CD4-positive, alpha-beta T cell (primary cell): ENCODE results near the gene MRPL28. TPM values are rescaled to one million over a fixed set of nuclear protein-coding genes. Genes with fewer than 3 reads are reported as not detected.
"Not testable (repeated sequence)": the region's sequence is repeated elsewhere in the genome, so short reads cannot be mapped to it uniquely, and the experiment has no call there.

Source experiments
- ATAC-seq: fragments of 200-7000 bp; cut with Tn5 transposase; one replicate; pipeline ENCODE4 v1.10.0; 2022; ENCODE audit warnings: mild to moderate bottlenecking; ENCODE audit not compliant: poor library complexity
- CTCF ChIA-PET: fragments of 350-600 bp; sonication (Branson Sonifier 250); formaldehyde crosslinking; loops from one replicate; lab custom pipeline; 2021; ENCODE audit warnings: antibody characterized with exemption, inconsistent platforms; lab: Charles Lee
- POLR2A ChIA-PET: fragments of 350-600 bp; sonication (Branson Sonifier 250); formaldehyde crosslinking; loops from one replicate; lab custom pipeline; 2021; ENCODE audit warnings: antibody characterized with exemption, inconsistent platforms; lab: Charles Lee
- DNase-seq, 14 experiments: peaks; one replicate each; pipeline ENCODE4 v3.0.0-alpha.2; 2013 to 2020; ENCODE audit warnings: mixed read lengths in 2 of 14
- H3K27ac ChIP-seq, 2 donors: one replicate each; pipeline versions ENCODE4 v1.5.1 to v1.7.0; 2013; ENCODE audit warnings: low read length in 2 of 2, low read depth in 1 of 2, mild to moderate bottlenecking in 1 of 2
- H3K27me3 ChIP-seq, 2 experiments: 1 replicate in 1 of 2; 2 replicates in 1 of 2; pipeline versions ENCODE4 v1.6.1 to v1.7.0; 2013; ENCODE audit warnings: low read length in 2 of 2, control low read depth in 1 of 2, mild to moderate bottlenecking in 1 of 2, moderate library complexity in 1 of 2; ENCODE audit not compliant: insufficient read depth in 2 of 2, control insufficient read depth in 1 of 2
- H3K36me3 ChIP-seq: one replicate; pipeline ENCODE4 v1.6.1; 2013; ENCODE audit warnings: low read length, control low read depth; ENCODE audit not compliant: insufficient read depth
- H3K4me1 ChIP-seq: one replicate; pipeline ENCODE4 v1.6.1; 2013; ENCODE audit warnings: low read length, control low read depth; ENCODE audit not compliant: insufficient read depth
- H3K4me3 ChIP-seq: one replicate; pipeline ENCODE4 v1.5.1; 2013; ENCODE audit warnings: mild to moderate bottlenecking, low read length, moderate library complexity
- H3K9me3 ChIP-seq, 2 experiments: 1 replicate in 1 of 2; 2 replicates in 1 of 2; pipeline versions ENCODE4 v1.6.1 to v1.7.0; 2013; ENCODE audit warnings: low read length in 2 of 2, mild to moderate bottlenecking in 2 of 2, control low read depth in 1 of 2, moderate library complexity in 1 of 2; ENCODE audit not compliant: control insufficient read depth in 1 of 2, insufficient read depth in 1 of 2
- H3K27ac Mint-ChIP-seq: one replicate; pipeline ENCODE4 v1.8.0; 2020; ENCODE audit warnings: mixed read lengths
- H3K27me3 Mint-ChIP-seq: one replicate; pipeline ENCODE4 v1.8.0; 2021; ENCODE audit warnings: mixed read lengths
- H3K36me3 Mint-ChIP-seq: one replicate; pipeline ENCODE4 v1.8.0; 2021; ENCODE audit warnings: low read depth, mixed read lengths
- H3K4me1 Mint-ChIP-seq: one replicate; pipeline ENCODE4 v1.8.0; 2021; ENCODE audit warnings: low read depth, mixed read lengths
- H3K4me3 Mint-ChIP-seq: one replicate; pipeline ENCODE4 v1.8.0; 2020; ENCODE audit warnings: mild to moderate bottlenecking, mixed read lengths
- H3K9me3 Mint-ChIP-seq: one replicate; pipeline ENCODE4 v1.8.0; 2020; ENCODE audit warnings: mixed read lengths
- CTCF ChIP-seq: fragments of 200-600 bp; IDR thresholded peaks from one replicate; pipeline ENCODE4 v1.8.0; 2022; ENCODE audit warnings: antibody characterized with exemption, mild to moderate bottlenecking
- intact Hi-C, 2 experiments: fragments of 100-400 bp; cut with DNase I in 1 of 2; cut with micrococcal nuclease in 1 of 2; formaldehyde crosslinking; loops; one replicate each; pipeline versions ENCODE4 v1.15.1 to v1.9.0; 2023 to 2025; cut with DNase I, micrococcal nuclease
- polyA plus RNA-seq, 2 donors: library from polyadenylated mRNA; unstranded; fragments of 120-200 nt; gene quantifications; one replicate each; pipeline ENCODE4 v1.2.1, GENCODE V29; 2013
- total RNA-seq, 174 experiments: library from RNA in 2 of 174; stranded (reverse) in 2 of 174; gene quantifications; one replicate each; pipeline ENCODE4 v1.2.3 and lab custom pipeline; 2021 to 2026

The MRPL28 gene
- total RNA-seq (10 to 100 TPM; 19.6 to 19.7 TPM), total RNA-seq (lab: John Stamatoyannopoulos, UW) (10.3 to 91.9 (median 24.2) reads per million in 172 experiments)
- 41.4 TPM for polyA plus RNA-seq (2013, experiment 1 of 2)
- 38.9 TPM for polyA plus RNA-seq (2013, experiment 2 of 2)

GRCh38 chr16:370443-370842 is at the start of gene MRPL28:
MRPL28 (minus strand) TSS chr16:370538; CDS start chr16:370218, 320 bp downstream.
- DNase-seq (peak; percentile 85 to 96 (median 92)), ATAC-seq (peak; percentile 100)
- Mint-ChIP-seq H3K27me3 (no peaks in the 10 kb centered on the region), H3K27ac (peak within 1 kb of the TSS; percentile 83), H3K4me1 (peaks cover 17% of the 10 kb centered on the region), H3K36me3 (peaks cover 37% of the 10 kb centered on the region), H3K9me3 (no peaks in the 10 kb centered on the region), H3K4me3 (peak within 1 kb of the TSS; percentile 95)
- H3K36me3 ChIP-seq = peaks cover 62% of the 10 kb centered on the region
- no peaks in the 10 kb centered on the region for H3K27me3 ChIP-seq
- H3K9me3 ChIP-seq = peaks cover 0 to 8% of the 10 kb centered on the region in 2 experiments
- no peak for TF ChIP-seq CTCF
- H3K4me1 ChIP-seq = peaks cover 22% of the 10 kb centered on the region
- POLR2A ChIA-PET = interaction anchor here (0.6 to 2.3 kb wide), 8 partner anchors 8 to 135 kb away, joined by 3 to 60 read pairs (median 6); partner anchors contain the start of genes DECR2, PGAP6 and RAB11FIP3
- peak within 1 kb of the TSS; percentile 30 for H3K4me3 ChIP-seq
- CTCF ChIA-PET = interaction anchor here (0.9 to 2.0 kb wide), 5 partner anchors 8 to 273 kb away, joined by 3 to 8 read pairs (median 4); partner anchors contain the start of genes DECR2 and FAM234A
- intact Hi-C loops = loop anchor here in 1 of 2 experiments (1.0 kb wide), 3 partner anchors 11 to 31 kb away; partner anchors contain the start of genes AXIN1, DECR2 and PGAP6
- peak within 1 kb of the TSS; percentile 23 to 60 for H3K27ac ChIP-seq

GRCh38 chr16:415170-415498 is 44.8 kb upstream of the MRPL28 start:
- H3K9me3 Mint-ChIP-seq, H3K4me3 Mint-ChIP-seq, H3K4me3 ChIP-seq, intact Hi-C loops, H3K27me3 ChIP-seq, H3K9me3 ChIP-seq, H3K36me3 Mint-ChIP-seq, ATAC-seq, H3K4me1 ChIP-seq, CTCF ChIA-PET, H3K27ac Mint-ChIP-seq, H3K36me3 ChIP-seq, H3K27me3 Mint-ChIP-seq, H3K27ac ChIP-seq, H3K4me1 Mint-ChIP-seq, POLR2A ChIA-PET, DNase-seq: not testable (repeated sequence)

- no peaks in the 10 kb centered on the region for H3K36me3 Mint-ChIP-seq
- no peaks in the 10 kb centered on the region for H3K27me3 Mint-ChIP-seq
- H3K27ac Mint-ChIP-seq = no peak overlapping the region
- H3K4me1 Mint-ChIP-seq = no peaks in the 10 kb centered on the region
- Histone ChIP-seq H3K36me3 (no peaks in the 10 kb centered on the region), H3K27ac (no peak overlapping the region), H3K4me3 (no peak overlapping the region), H3K27me3 (no peaks in the 10 kb centered on the region), H3K9me3 (no peaks in the 10 kb centered on the region), H3K4me1 (no peaks in the 10 kb centered on the region)
- DNase-seq (no peak), ATAC-seq (no peak)
- no peak for TF ChIP-seq CTCF
- ChIA-PET POLR2A (no interaction called here), CTCF (no interaction called here)
- intact Hi-C loops = no loop called here
- H3K9me3 Mint-ChIP-seq = no peaks in the 10 kb centered on the region
- no peak overlapping the region for H3K4me3 Mint-ChIP-seq
Observed at GRCh38 chr16:414395-415169, 44.2 kb upstream of the MRPL28 start.
